Muscle layer of colon (tissue), 2 donors: ENCODE measurements around the gene NUP35.
"Not testable (repeated sequence)": the region's sequence is repeated elsewhere in the genome, so short reads cannot be mapped to it uniquely, and the experiment has no call there.

ENCODE experiments used
- H3K27ac ChIP-seq: one replicate; pipeline ENCODE4 v1.7.0; 2013; ENCODE audit warnings: low read depth, mild to moderate bottlenecking, low read length, moderate library complexity
- H3K27me3 ChIP-seq, 2 donors: one replicate each; pipeline ENCODE4 v1.7.0; 2013; ENCODE audit warnings: low read length in 2 of 2, mild to moderate bottlenecking in 2 of 2; ENCODE audit not compliant: insufficient read depth in 2 of 2, control insufficient read depth in 1 of 2
- H3K36me3 ChIP-seq: one replicate; pipeline ENCODE4 v1.7.0; 2013; ENCODE audit warnings: mild to moderate bottlenecking, low read length; ENCODE audit not compliant: insufficient read depth
- H3K4me1 ChIP-seq: one replicate; pipeline ENCODE4 v1.7.0; 2013; ENCODE audit warnings: mild to moderate bottlenecking, low read length; ENCODE audit not compliant: insufficient read depth
- H3K4me3 ChIP-seq, 2 donors: one replicate each; pipeline ENCODE4 v1.7.0; 2013; ENCODE audit warnings: low read length in 2 of 2, low read depth in 1 of 2, mild to moderate bottlenecking in 1 of 2, moderate library complexity in 1 of 2
- H3K9ac ChIP-seq: one replicate; pipeline ENCODE4 v1.7.0; 2013; ENCODE audit warnings: low read length
- H3K9me3 ChIP-seq: one replicate; pipeline ENCODE4 v1.7.0; 2013; ENCODE audit warnings: mild to moderate bottlenecking, low read length
- donor health status: abdominal sarcoma.
- donor health status: Adenocarcinoma of cecum.

NUP35 gene

DNA sequence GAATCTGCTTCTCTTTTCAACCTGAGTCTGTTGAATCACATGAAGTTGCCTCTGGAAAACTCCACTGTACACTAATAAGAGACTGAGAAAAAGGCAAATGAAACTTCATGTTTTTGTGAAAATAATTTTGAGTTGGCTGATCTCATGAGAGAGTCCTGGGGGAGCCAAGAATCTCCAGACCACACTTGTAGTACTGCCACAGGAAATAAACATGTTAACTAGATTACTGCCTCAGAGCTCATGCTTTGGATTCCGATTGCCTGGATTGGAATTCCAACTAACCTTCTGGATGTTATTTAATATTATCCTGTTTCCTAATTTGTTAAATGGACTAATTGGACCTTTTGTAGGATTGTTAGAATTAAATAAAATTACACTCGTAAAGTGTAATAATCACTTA is 25.2 kb downstream of the NUP35 start:
- H3K27ac ChIP-seq = no peak overlapping the region
- H3K4me1 ChIP-seq = no peaks in the 10 kb centered on the region
- H3K27me3 ChIP-seq = no peaks in the 10 kb centered on the region
- no peak overlapping the region for H3K9ac ChIP-seq
- H3K4me3 ChIP-seq = no peak overlapping the region
- H3K9me3 ChIP-seq = no peaks in the 10 kb centered on the region
- H3K36me3 ChIP-seq = no peaks in the 10 kb centered on the region

DNA sequence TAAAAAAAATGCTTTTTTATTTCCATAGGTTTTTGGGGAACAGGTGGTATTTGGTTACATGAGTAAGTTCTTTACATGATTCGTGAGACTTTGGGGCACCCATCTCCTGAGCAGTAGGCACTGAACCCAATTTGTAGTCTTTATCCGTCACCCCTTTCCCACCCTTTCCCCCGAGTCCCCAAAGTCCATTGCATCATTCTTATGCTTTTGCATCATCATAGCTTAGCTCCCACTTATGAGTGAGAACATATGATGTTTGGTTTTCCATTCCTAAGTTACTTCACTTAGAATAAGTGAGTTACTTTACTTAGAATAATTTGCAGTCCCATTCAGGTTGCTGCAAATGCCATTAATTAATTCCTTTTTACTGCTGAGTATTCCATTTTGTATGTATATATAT is 28.0 kb downstream of the NUP35 start:
- not testable (repeated sequence) for H3K4me3 ChIP-seq, H3K27ac ChIP-seq, H3K36me3 ChIP-seq, H3K27me3 ChIP-seq, H3K4me1 ChIP-seq, H3K9me3 ChIP-seq, H3K9ac ChIP-seq

DNA sequence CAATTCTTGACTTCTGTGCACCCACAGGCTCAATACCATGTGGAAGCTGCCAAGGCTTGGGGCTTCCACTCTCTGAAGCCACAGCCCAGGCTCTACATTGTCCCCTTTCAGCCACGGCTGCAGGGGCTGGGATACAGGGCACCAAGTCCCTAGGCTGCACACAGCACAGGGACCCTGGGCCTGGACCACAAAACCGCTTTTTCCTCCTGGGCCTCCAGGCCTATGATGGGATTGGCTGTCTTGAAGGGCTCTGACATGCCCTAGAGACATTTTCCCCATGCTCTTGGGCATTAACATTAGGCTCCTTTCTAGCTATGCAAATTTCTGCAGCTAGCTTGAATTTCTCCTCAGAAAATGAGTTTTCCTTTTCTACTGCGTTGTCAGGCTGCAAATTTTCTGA is 29.7 kb downstream of the NUP35 start:
- H3K9me3 ChIP-seq = no peaks in the 10 kb centered on the region
- no peak overlapping the region for H3K9ac ChIP-seq
- H3K27me3 ChIP-seq = no peaks in the 10 kb centered on the region
- H3K4me1 ChIP-seq = no peaks in the 10 kb centered on the region
- no peak overlapping the region for H3K4me3 ChIP-seq
- H3K36me3 ChIP-seq = no peaks in the 10 kb centered on the region
- no peak overlapping the region for H3K27ac ChIP-seq

DNA sequence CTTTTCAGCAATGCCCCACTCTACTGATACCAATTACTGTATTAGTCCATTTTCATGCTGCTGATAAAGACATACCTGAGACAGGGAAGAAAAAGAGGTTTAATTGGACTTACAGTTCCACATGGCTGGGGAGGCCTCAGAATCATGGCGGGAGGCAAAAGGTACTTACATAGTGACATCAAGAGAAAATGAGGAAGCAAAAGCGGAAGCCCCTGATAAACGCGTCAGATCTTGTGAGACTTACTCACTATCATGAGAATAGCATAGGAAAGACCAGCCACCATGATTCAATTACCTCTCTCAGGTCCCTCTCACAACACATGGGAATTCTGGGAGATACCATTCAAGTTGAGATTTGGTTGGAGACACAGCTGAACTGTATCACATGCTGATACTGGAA is 30.5 kb downstream of the NUP35 start:
- H3K4me1 ChIP-seq = not testable (repeated sequence)

DNA sequence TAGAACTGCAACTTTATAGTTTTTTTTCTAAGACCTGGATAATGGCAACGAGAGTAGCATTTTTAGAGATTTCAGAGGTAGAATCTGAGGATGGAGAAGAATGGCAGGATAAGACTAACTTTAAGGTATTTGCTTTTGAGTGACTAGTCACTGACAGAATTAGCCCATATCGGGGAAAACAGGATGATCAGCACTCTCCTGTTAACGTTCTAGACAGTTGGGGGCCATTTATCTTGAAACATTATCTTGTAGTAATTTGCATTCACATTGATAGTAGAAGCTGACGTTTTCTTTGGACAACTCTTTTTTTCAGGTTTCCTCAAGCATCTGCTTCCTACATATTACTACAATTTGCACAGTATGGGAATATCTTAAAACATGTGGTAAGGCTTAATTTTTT is 32.9 kb downstream of the NUP35 start:
- no peaks in the 10 kb centered on the region for H3K4me1 ChIP-seq
- no peak overlapping the region for H3K27ac ChIP-seq

More for the DNA sequence above, 30.5 kb downstream of the NUP35 start:
- not testable (repeated sequence) for H3K27ac ChIP-seq, H3K36me3 ChIP-seq, H3K4me3 ChIP-seq, H3K27me3 ChIP-seq, H3K9ac ChIP-seq, H3K9me3 ChIP-seq

DNA sequence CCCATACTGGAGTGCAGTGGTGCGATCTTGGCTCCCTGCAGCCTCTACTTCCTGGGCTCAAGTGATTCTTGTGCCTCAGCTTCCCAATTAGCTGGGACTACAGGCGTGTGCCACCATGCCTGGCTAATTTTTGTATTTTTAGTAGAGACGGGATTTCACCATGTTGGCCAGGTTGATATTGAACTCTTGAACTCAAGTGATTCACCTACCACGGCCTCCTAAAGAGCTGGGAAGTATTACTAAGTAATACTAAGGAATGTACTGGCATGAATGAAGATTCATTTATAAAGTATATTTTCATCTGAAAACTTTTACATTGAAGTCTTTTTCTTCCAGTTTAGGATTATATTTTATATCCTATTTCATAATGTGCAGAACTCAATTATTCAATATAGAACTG is 38.1 kb downstream of the NUP35 start:
- Histone ChIP-seq H3K4me3 (no peak overlapping the region), H3K4me1 (no peaks in the 10 kb centered on the region)

More for the DNA sequence above, 32.9 kb downstream of the NUP35 start:
- Histone ChIP-seq H3K36me3 (peaks cover 11% of the 10 kb centered on the region), H3K4me3 (no peak overlapping the region), H3K27me3 (no peaks in the 10 kb centered on the region), H3K9me3 (no peaks in the 10 kb centered on the region), H3K9ac (no peak overlapping the region)

DNA sequence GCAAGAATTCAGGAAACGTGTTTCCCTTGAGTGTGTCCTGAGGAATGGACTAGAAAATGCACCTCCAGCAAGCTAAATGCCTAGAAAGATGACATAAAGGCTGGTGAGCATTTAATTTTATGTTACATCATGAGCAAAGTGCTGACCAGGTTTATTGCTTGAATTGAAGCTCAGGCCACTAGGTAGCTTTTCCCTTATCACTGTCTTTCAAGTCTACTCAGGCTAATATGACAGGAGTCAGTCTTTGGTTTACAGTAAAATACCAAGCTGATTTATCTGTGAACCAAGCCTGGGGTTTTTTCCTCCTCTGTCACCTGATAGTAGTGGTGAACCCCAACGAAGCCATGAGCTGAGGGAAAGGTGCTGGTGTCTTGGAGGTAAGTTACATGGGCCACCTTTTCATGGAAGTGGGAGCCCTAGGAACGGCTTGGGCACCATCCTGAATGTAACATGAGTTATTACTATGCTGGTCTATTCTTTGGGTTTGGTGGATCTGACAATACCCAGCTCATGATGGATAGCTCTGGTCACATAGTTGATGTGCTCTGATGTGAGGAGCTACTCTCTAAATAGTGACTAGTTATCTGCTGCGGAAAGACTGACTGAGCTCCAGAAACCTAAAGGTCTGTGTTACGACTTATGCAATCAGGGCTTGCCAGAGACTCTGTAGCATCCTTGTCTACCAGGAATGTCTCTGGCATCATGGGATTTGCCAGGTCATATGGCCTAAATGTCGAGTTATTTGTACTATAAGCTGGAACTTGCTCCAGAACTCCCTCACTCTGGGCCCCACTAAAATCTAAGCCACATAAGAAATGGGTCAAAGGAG is 39.8 kb downstream of the NUP35 start:
- Histone ChIP-seq H3K36me3 (peaks cover 15% of the 10 kb centered on the region), H3K27me3 (no peaks in the 10 kb centered on the region), H3K4me1 (no peaks in the 10 kb centered on the region), H3K4me3 (no peak overlapping the region), H3K9ac (no peak overlapping the region), H3K9me3 (no peaks in the 10 kb centered on the region), H3K27ac (no peak overlapping the region)

More for the DNA sequence above, 38.1 kb downstream of the NUP35 start:
- no peaks in the 10 kb centered on the region for H3K9me3 ChIP-seq
- peaks cover 15% of the 10 kb centered on the region for H3K36me3 ChIP-seq
- H3K27ac ChIP-seq = no peak overlapping the region
- no peaks in the 10 kb centered on the region for H3K27me3 ChIP-seq
- no peak overlapping the region for H3K9ac ChIP-seq

DNA sequence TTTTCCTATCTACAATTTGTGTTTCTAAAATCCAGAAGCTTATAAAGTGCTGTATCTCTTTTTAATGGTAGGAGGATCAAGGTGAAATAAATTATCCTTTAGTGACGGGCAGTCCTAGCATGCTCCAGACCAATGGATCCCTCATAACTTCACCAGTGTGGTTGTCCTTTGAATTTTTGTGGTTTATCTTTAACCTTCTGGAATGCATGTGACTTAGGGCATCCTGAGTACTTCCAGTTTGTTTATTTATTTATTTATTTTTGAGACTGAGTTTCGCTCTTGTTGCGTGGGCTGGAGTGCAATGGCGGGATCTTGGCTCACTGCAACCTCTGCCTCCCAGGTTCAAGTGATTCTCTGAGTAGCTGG is 40.4 kb downstream of the NUP35 start:
- H3K4me1 ChIP-seq = no peaks in the 10 kb centered on the region
- no peak overlapping the region for H3K27ac ChIP-seq
- peaks cover 15% of the 10 kb centered on the region for H3K36me3 ChIP-seq
- H3K9me3 ChIP-seq = no peaks in the 10 kb centered on the region
- no peak overlapping the region for H3K4me3 ChIP-seq
- no peak overlapping the region for H3K9ac ChIP-seq
- H3K27me3 ChIP-seq = no peaks in the 10 kb centered on the region

DNA sequence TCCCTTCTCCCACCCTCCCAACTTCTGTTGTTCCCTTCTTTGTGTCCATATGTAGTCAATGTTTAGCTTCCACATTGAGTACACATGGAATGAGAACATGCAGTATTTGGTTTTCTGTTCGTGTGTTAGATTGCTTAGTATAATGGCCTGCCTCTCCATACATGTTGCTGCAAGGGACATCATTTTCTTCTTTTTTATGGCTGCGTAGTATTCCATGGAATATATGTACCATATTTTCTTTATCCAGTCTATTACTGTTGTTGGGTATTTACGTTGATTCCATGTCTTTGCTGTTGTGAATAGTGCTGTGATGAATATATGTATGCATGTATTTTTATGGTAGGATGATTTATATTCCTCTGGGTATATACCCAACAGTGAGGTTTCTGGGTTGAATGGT is 42.0 kb downstream of the NUP35 start:
- Histone ChIP-seq H3K27ac (no peak overlapping the region), H3K9ac (no peak overlapping the region), H3K4me3 (no peak overlapping the region), H3K27me3 (no peaks in the 10 kb centered on the region), H3K9me3 (no peaks in the 10 kb centered on the region), H3K36me3 (peaks cover 10% of the 10 kb centered on the region), H3K4me1 (no peaks in the 10 kb centered on the region)

DNA sequence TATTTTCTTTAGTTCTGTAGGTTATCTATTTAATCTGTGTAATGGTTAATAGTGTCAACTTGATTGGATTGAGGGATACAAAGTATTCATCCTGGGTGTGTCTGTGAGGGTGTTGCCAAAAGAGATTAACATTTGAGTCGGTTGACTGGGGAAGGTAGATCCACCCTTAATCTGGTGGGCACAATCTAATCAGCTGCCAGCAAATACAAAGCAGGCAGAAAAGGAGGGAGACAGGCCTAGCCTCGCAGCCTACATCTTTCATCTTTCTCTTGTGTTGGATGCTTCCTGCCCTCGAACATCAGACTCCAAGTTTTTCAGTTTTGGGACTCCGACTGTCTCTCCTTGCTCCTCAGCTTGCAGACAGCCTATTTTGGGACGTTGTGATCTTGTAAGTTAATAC is 42.7 kb downstream of the NUP35 start:
- not testable (repeated sequence) for H3K4me1 ChIP-seq, H3K9me3 ChIP-seq, H3K9ac ChIP-seq, H3K36me3 ChIP-seq, H3K27ac ChIP-seq, H3K27me3 ChIP-seq, H3K4me3 ChIP-seq

DNA sequence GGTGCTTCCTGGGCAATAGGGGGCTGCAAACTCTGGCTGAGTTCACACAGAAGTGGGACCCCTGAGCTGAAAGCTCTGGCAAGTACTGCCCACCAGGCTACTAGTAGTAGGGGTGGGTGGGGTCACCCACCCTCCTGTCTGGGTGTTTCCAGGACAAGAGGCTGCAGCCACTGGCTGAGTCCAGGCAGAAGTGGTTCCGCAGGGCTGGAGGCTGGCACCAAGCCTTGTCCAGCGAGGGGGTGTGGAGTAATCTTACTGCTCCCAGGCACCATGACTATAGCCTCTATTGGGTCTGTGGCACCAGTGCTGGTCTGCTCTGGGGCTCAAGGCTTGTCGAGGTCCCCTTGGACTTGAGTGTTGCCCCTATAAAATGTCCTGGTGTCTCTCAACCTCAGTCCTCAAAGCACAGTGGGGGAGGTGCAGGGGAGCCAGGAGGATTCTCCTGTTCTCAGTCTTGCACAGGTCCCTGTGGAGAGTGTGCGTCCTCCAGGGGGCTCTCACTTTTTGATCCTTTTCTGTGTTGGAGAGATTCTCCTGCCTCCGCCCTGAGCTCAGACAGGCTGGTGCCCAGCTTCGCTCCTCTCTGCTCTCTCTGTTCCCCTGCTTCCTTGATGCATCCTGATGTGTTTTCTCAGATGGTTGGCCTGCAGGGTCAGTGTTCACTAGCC is 48.1 kb downstream of the NUP35 start:
- Histone ChIP-seq H3K27me3 (no peaks in the 10 kb centered on the region), H3K9me3 (no peaks in the 10 kb centered on the region), H3K36me3 (no peaks in the 10 kb centered on the region), H3K4me1 (no peaks in the 10 kb centered on the region), H3K27ac (no peak overlapping the region), H3K4me3 (no peak overlapping the region), H3K9ac (no peak overlapping the region)

DNA sequence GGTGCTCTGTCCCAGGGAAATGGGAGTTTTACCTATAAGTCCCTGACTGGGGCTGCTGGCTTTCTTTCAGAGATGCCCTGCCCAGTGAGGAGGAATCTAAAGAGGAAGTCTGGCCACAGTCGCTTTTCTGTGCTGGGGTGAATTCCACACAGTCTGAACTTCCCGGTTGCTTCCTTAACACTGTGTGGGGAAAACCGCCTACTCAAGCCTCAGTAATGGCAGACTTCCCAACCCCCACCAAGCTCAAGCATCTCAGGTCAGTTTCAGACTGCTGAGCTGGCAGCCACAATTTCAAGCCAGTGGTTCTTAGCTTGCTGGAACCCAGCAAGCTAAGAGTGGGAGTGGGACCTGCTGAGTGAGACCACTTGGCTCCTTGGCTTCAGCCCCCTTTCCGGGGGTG is 54.9 kb downstream of the NUP35 start:
- Histone ChIP-seq H3K36me3 (peaks cover 4% of the 10 kb centered on the region), H3K9me3 (no peaks in the 10 kb centered on the region), H3K4me3 (no peak overlapping the region)

More for the DNA sequence above, 54.9 kb downstream of the NUP35 start:
- no peaks in the 10 kb centered on the region for H3K27me3 ChIP-seq
- no peak overlapping the region for H3K27ac ChIP-seq
- no peak overlapping the region for H3K9ac ChIP-seq
- H3K4me1 ChIP-seq = no peaks in the 10 kb centered on the region
